GM19023 (cell line): ENCODE data around the gene NOM1.

Experiments
- ATAC-seq: cut with Tn5 transposase; IDR thresholded peaks from one replicate; pipeline ENCODE4 v1.9.1; 2021; ENCODE audit warnings: mild to moderate bottlenecking, moderate library complexity; ENCODE audit not compliant: unreplicated experiment

Gene NOM1

GRCh38 chr7:156979711-156980110 is 30.2 kb downstream of the NOM1 start:
- ATAC-seq: no peak

- ATAC-seq: no peak
Observed at GRCh38 chr7:156984174-156984891, 34.8 kb downstream of the NOM1 start.

- no peak for ATAC-seq
Observed at GRCh38 chr7:156985101-156985992, 35.8 kb downstream of the NOM1 start.

GRCh38 chr7:156986378-156986777 is 36.9 kb downstream of the NOM1 start:
- ATAC-seq: no peak

- ATAC-seq: no peak
Observed at GRCh38 chr7:156988343-156989185, 39.1 kb downstream of the NOM1 start.

GRCh38 chr7:156989766-156990535 is 40.4 kb downstream of the NOM1 start:
- no peak for ATAC-seq

- ATAC-seq: no peak
Observed at GRCh38 chr7:156993021-156993924, 43.8 kb downstream of the NOM1 start.

- no peak for ATAC-seq
Observed at GRCh38 chr7:156993925-156994235, 44.4 kb downstream of the NOM1 start.

GRCh38 chr7:156994417-156994816 is 44.9 kb downstream of the NOM1 start:
- no peak for ATAC-seq

- ATAC-seq: no peak
Observed at GRCh38 chr7:156998988-156999957, 49.8 kb downstream of the NOM1 start.

GRCh38 chr7:156999958-157000726 is 50.6 kb downstream of the NOM1 start:
- ATAC-seq: no peak

GRCh38 chr7:157000741-157001653 is 51.5 kb downstream of the NOM1 start:
- ATAC-seq: no peak

- ATAC-seq: no peak
Observed at GRCh38 chr7:157001920-157002818, 52.7 kb downstream of the NOM1 start.

- ATAC-seq: no peak
Observed at GRCh38 chr7:157002819-157003421, 53.4 kb downstream of the NOM1 start.

GRCh38 chr7:157003445-157003755 is 53.9 kb downstream of the NOM1 start:
- ATAC-seq: no peak
